VCaP (cell line): ENCODE measurements around the gene SNW1.

ENCODE experiments used
- H3K27ac ChIP-seq: fragments of 450-650 bp; 2 replicates; pipeline ENCODE4 v1.5.1; 2017
- CTCF ChIP-seq: fragments of 450-650 bp; conservative IDR thresholded peaks from 2 replicates; pipeline ENCODE4 v1.5.1; 2017; ENCODE audit warnings: mild to moderate bottlenecking, moderate library complexity

Gene SNW1

GRCh38 chr14:77709412-77709811, 51.5 kb downstream of the SNW1 start:
- no peak overlapping the region; the same call in 1 of the 2 replicates for H3K27ac ChIP-seq
- TF ChIP-seq CTCF: no peak

GRCh38 chr14:77708749-77709148, 52.2 kb downstream of the SNW1 start:
- no peak for TF ChIP-seq CTCF
- peak overlapping the region; percentile 77; the same call in 1 of the 2 replicates for H3K27ac ChIP-seq

GRCh38 chr14:77707724-77708408, 53.1 kb downstream of the SNW1 start, which contains the start of the genes ALKBH1 and SLIRP:
Gene ALKBH1 (minus strand): TSS chr14:77708023. CDS start chr14:77708004, 19 bp downstream.
Gene SLIRP (plus strand): TSS chr14:77708103. CDS start chr14:77708112, 9 bp downstream.
- TF ChIP-seq CTCF: no peak
- H3K27ac ChIP-seq: peak within 1 kb of the TSS; percentile 77

- TF ChIP-seq CTCF: peak; percentile 71
- peak overlapping the region; percentile 77 for H3K27ac ChIP-seq
Measured at GRCh38 chr14:77707355-77707723, 53.6 kb downstream of the SNW1 start.

- no peak for TF ChIP-seq CTCF
- H3K27ac ChIP-seq: no peak overlapping the region
Measured at GRCh38 chr14:77691259-77691658, 69.7 kb downstream of the SNW1 start.

- no peak for TF ChIP-seq CTCF
- H3K27ac ChIP-seq: peak overlapping the region; percentile 75
Measured at GRCh38 chr14:77682158-77682553, 78.8 kb downstream of the SNW1 start.

GRCh38 chr14:77681196-77682157, 79.5 kb downstream of the SNW1 start:
- peak overlapping the region; percentile 75 for H3K27ac ChIP-seq
- no peak for TF ChIP-seq CTCF
